IPS DF 6.9 (cell line): ENCODE data around the gene CACNA1H.
"Not testable (repeated sequence)": the region's sequence is repeated elsewhere in the genome, so short reads cannot be mapped to it uniquely, and the experiment has no call there.

Source experiments
- DNase-seq: peaks from one replicate; pipeline ENCODE4 v3.0.0-alpha.2; 2013; ENCODE audit warnings: low read depth, low spot score
- H3K27ac ChIP-seq: one replicate; pipeline ENCODE4 v1.5.1; 2013; ENCODE audit warnings: low read length, control low read depth
- H3K27me3 ChIP-seq: 2 replicates; pipeline ENCODE4 v1.6.1; 2013; ENCODE audit warnings: mild to moderate bottlenecking, low read length; ENCODE audit not compliant: control insufficient read depth, insufficient read depth
- H3K36me3 ChIP-seq: 2 replicates; pipeline ENCODE4 v1.6.1; 2013; ENCODE audit warnings: low read length; ENCODE audit not compliant: control insufficient read depth, insufficient read depth
- H3K4me1 ChIP-seq: 2 replicates; pipeline ENCODE4 v1.6.1; 2013; ENCODE audit warnings: low read length; ENCODE audit not compliant: control insufficient read depth, insufficient read depth
- H3K4me3 ChIP-seq: 2 replicates; pipeline ENCODE4 v1.5.1; 2013; ENCODE audit warnings: mild to moderate bottlenecking, low read length
- H3K9me3 ChIP-seq: 2 replicates; pipeline ENCODE4 v1.6.1; 2013; ENCODE audit warnings: low read length, inconsistent platforms; ENCODE audit not compliant: control insufficient read depth, insufficient read depth
- WGBS: extraction: QIAGEN DNeasy Blood & Tissue Kit; methylation state at CpG from one replicate; pipeline ENCODE4 v1.1.7; 2013; ENCODE audit warnings: mixed read lengths, missing lambda C conversion rate; ENCODE audit not compliant: insufficient read length, insufficient coverage; 5-methylcytosine and 5-hydroxymethylcytosine counted together

Gene CACNA1H

GRCh38 chr16:1262210-1262845 is 109.4 kb downstream of the CACNA1H start:
- H3K9me3 ChIP-seq = no peaks in the 10 kb centered on the region
- no CpG with 5 or more reads among the region's 32 CpGs for WGBS
- DNase-seq = no peak
- no peak overlapping the region for H3K4me3 ChIP-seq
- H3K27me3 ChIP-seq = no peaks in the 10 kb centered on the region; the same call in 1 of the 2 replicates
- no peak overlapping the region for H3K27ac ChIP-seq
- H3K4me1 ChIP-seq = peaks cover 7% of the 10 kb centered on the region
- no peaks in the 10 kb centered on the region; the same call in 1 of the 2 replicates for H3K36me3 ChIP-seq

- no CpG with 5 or more reads among the region's 9 CpGs for WGBS
- H3K4me3 ChIP-seq = no peak overlapping the region
- no peak for DNase-seq
- H3K4me1 ChIP-seq = peaks cover 7% of the 10 kb centered on the region
- H3K27ac ChIP-seq = no peak overlapping the region
- H3K27me3 ChIP-seq = no peaks in the 10 kb centered on the region; the same call in 1 of the 2 replicates
- no peaks in the 10 kb centered on the region; the same call in 1 of the 2 replicates for H3K36me3 ChIP-seq
- no peaks in the 10 kb centered on the region for H3K9me3 ChIP-seq
Observed at GRCh38 chr16:1262846-1263221, 109.9 kb downstream of the CACNA1H start.

- DNase-seq = no peak
- no CpG with 5 or more reads among the region's 15 CpGs for WGBS
- Histone ChIP-seq H3K27me3 (no peaks in the 10 kb centered on the region; the same call in 1 of the 2 replicates), H3K36me3 (no peaks in the 10 kb centered on the region; the same call in 1 of the 2 replicates), H3K4me1 (peaks cover 7% of the 10 kb centered on the region), H3K27ac (no peak overlapping the region), H3K9me3 (no peaks in the 10 kb centered on the region), H3K4me3 (no peak overlapping the region)
Observed at GRCh38 chr16:1263591-1264344, 110.9 kb downstream of the CACNA1H start.

GRCh38 chr16:1264345-1265089 is 111.6 kb downstream of the CACNA1H start:
- WGBS = 100% methylated on average over 2 of the region's 16 CpGs
- H3K27me3 ChIP-seq = no peaks in the 10 kb centered on the region

GRCh38 chr16:1265090-1265630 is 112.3 kb downstream of the CACNA1H start:
- no peak overlapping the region for H3K27ac ChIP-seq
- no peak overlapping the region for H3K4me3 ChIP-seq
- no peaks in the 10 kb centered on the region for H3K36me3 ChIP-seq
- no peaks in the 10 kb centered on the region for H3K27me3 ChIP-seq
- peaks cover 5% of the 10 kb centered on the region for H3K4me1 ChIP-seq
- H3K9me3 ChIP-seq = no peaks in the 10 kb centered on the region
- no CpG with 5 or more reads among the region's 13 CpGs for WGBS
- DNase-seq = no peak

More at GRCh38 chr16:1264345-1265089, 111.6 kb downstream of the CACNA1H start:
- Histone ChIP-seq H3K4me1 (peaks cover 5% of the 10 kb centered on the region), H3K4me3 (no peak overlapping the region), H3K27ac (no peak overlapping the region), H3K36me3 (no peaks in the 10 kb centered on the region), H3K9me3 (no peaks in the 10 kb centered on the region)
- no peak for DNase-seq

- no peak overlapping the region for H3K4me3 ChIP-seq
- no CpG with 5 or more reads among the region's 19 CpGs for WGBS
- no peak for DNase-seq
- H3K27ac ChIP-seq = no peak overlapping the region
- no peaks in the 10 kb centered on the region for H3K36me3 ChIP-seq
- peaks cover 5% of the 10 kb centered on the region for H3K4me1 ChIP-seq
- no peaks in the 10 kb centered on the region for H3K9me3 ChIP-seq
- no peaks in the 10 kb centered on the region for H3K27me3 ChIP-seq
Observed at GRCh38 chr16:1265826-1266225, 112.9 kb downstream of the CACNA1H start.

GRCh38 chr16:1269418-1269817 is 116.5 kb downstream of the CACNA1H start:
- H3K4me3 ChIP-seq, DNase-seq, H3K27ac ChIP-seq, H3K27me3 ChIP-seq, H3K36me3 ChIP-seq, H3K4me1 ChIP-seq, H3K9me3 ChIP-seq: not testable (repeated sequence)
- WGBS = no CpG with 5 or more reads among the region's 7 CpGs

GRCh38 chr16:1271380-1271723 is 118.4 kb downstream of the CACNA1H start:
- H3K4me1 ChIP-seq = no peaks in the 10 kb centered on the region
- WGBS = no CpG with 5 or more reads among the region's 12 CpGs
- H3K4me3 ChIP-seq = no peak overlapping the region
- no peak for DNase-seq
- H3K9me3 ChIP-seq = no peaks in the 10 kb centered on the region
- H3K27me3 ChIP-seq = no peaks in the 10 kb centered on the region
- H3K27ac ChIP-seq = no peak overlapping the region
- no peaks in the 10 kb centered on the region for H3K36me3 ChIP-seq
